Stimulated activated CD8-positive, alpha-beta memory T cell treated with anti-CD3 and anti-CD28 coated beads, Interleukin-12 subunit alpha, Interleukin-12 subunit beta, amount 100 ng/mL, for 1 hour (primary cell): ENCODE data around the gene ELK1.

Experiments
- DNase-seq: peaks from one replicate; pipeline ENCODE4 v3.0.0-alpha.2; 2020; ENCODE audit warnings: low read depth

ELK1 gene

GRCh38 chrX:47644557-47645091 lies 5.7 kb downstream of the ELK1 start:
- no peak for DNase-seq

GRCh38 chrX:47643926-47644325 lies 6.4 kb downstream of the ELK1 start:
- DNase-seq = no peak

GRCh38 chrX:47638816-47639215 lies 11.5 kb downstream of the ELK1 start:
- DNase-seq = no peak

GRCh38 chrX:47637546-47638195 lies 12.7 kb downstream of the ELK1 start:
- no peak for DNase-seq

- DNase-seq = no peak
These were observed 15.3 kb downstream of the ELK1 start for GRCh38 chrX:47634871-47635575.

GRCh38 chrX:47633689-47634590 lies 16.4 kb downstream of the ELK1 start:
- no peak for DNase-seq

GRCh38 chrX:47632666-47633065 lies 17.7 kb downstream of the ELK1 start:
- no peak for DNase-seq

GRCh38 chrX:47631676-47632075 lies 18.7 kb downstream of the ELK1 start:
- no peak for DNase-seq

GRCh38 chrX:47629419-47630200 lies 20.8 kb downstream of the ELK1 start, which contains the start of gene CFP:
CFP (minus strand) TSS chrX:47629930; CDS start chrX:47629844, 86 bp downstream.
- DNase-seq = no peak

- no peak for DNase-seq
These were observed 21.4 kb downstream of the ELK1 start for GRCh38 chrX:47628982-47629381.

GRCh38 chrX:47625365-47625764 lies 25.0 kb downstream of the ELK1 start:
- no peak for DNase-seq

- DNase-seq = no peak
These were observed 26.8 kb downstream of the ELK1 start for GRCh38 chrX:47623540-47624027.

- DNase-seq = no peak
These were observed 28.5 kb downstream of the ELK1 start for GRCh38 chrX:47621851-47622250.

- no peak for DNase-seq
These were observed 30.1 kb downstream of the ELK1 start for GRCh38 chrX:47620303-47620685.

GRCh38 chrX:47619486-47620302 lies 30.7 kb downstream of the ELK1 start, which contains the start of gene SYN1:
SYN1 (minus strand) TSS chrX:47619857; CDS start chrX:47619728, 129 bp downstream.
- DNase-seq = peak; percentile 59

- DNase-seq = no peak
These were observed 31.4 kb downstream of the ELK1 start for GRCh38 chrX:47618923-47619485.

- DNase-seq = no peak
These were observed 35.7 kb downstream of the ELK1 start for GRCh38 chrX:47614618-47615017.

- DNase-seq = no peak
These were observed 37.3 kb downstream of the ELK1 start for GRCh38 chrX:47613082-47613481.

- DNase-seq = no peak
These were observed 37.9 kb downstream of the ELK1 start for GRCh38 chrX:47612418-47612817.

- no peak for DNase-seq
These were observed 38.4 kb downstream of the ELK1 start for GRCh38 chrX:47611926-47612325.
